ENCODE data around the gene ADAM20.

Gene ADAM20

GRCh38 chr14:70530417-70530816 is 4.4 kb downstream of the ADAM20 start:
- H3K36me3 ChIP-seq: no peaks in the 10 kb centered on the region
- H3K27me3 ChIP-seq: no peaks in the 10 kb centered on the region
- no peak overlapping the region for H3K4me3 ChIP-seq (ENCODE audit: low read depth in 1 of 2, low read length in 1 of 2)
- no peaks in the 10 kb centered on the region for H3K4me1 ChIP-seq (ENCODE audit: control insufficient read depth in 1 of 2, insufficient read depth in 1 of 2, low read depth in 1 of 2, low read length in 1 of 2)
- no peak overlapping the region for H3K27ac ChIP-seq
- no peaks in the 10 kb centered on the region for H3K9me3 ChIP-seq
- TF ChIP-seq CTCF (IDR thresholded peaks at IDR 0.05): no peak

DNA sequence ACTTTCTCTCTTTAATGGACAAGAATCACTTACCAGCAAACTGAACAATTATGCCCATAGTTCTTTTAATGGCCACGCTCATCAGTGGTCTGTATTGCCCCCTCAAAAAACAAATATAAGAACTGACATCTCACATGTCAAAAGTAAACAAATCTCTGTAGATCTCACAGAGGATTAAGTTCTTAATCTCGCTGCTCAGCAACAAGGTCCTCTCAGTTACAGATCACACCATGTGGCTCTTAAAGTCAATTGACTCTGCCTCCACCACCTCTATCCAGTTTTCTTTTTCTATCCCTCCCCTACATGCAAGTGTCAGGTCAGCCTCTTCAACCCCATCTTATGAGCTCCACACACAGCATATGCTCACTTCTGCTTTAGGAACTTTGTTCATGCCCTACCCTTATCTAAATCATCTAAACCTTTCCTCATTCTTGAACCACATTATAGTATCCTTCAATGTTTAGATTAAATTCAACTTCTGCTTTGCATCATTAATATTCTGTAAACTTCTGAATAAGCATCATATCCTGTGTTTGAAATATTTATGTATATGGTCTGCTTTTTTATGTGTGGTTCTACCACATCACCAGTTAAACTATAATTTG is 7.2 kb downstream of the ADAM20 start:
- H3K4me3 ChIP-seq (ENCODE audit: low read depth in 1 of 2, low read length in 1 of 2): no peak overlapping the region
- H3K36me3 ChIP-seq: no peaks in the 10 kb centered on the region
- no peaks in the 10 kb centered on the region for H3K4me1 ChIP-seq (ENCODE audit: control insufficient read depth in 1 of 2, insufficient read depth in 1 of 2, low read depth in 1 of 2, low read length in 1 of 2)
- H3K27me3 ChIP-seq: no peaks in the 10 kb centered on the region
- no peaks in the 10 kb centered on the region for H3K9me3 ChIP-seq
- TF ChIP-seq CTCF (IDR thresholded peaks at IDR 0.05): no peak
- H3K27ac ChIP-seq: no peak overlapping the region

- H3K4me1 ChIP-seq (ENCODE audit: control insufficient read depth in 1 of 2, insufficient read depth in 1 of 2, low read depth in 1 of 2, low read length in 1 of 2): no peaks in the 10 kb centered on the region
- no peak overlapping the region for H3K27ac ChIP-seq
- no peaks in the 10 kb centered on the region for H3K9me3 ChIP-seq
- no peaks in the 10 kb centered on the region for H3K27me3 ChIP-seq
- no peak overlapping the region for H3K4me3 ChIP-seq (ENCODE audit: low read depth in 1 of 2, low read length in 1 of 2)
- no peaks in the 10 kb centered on the region for H3K36me3 ChIP-seq
- no peak for TF ChIP-seq CTCF (IDR thresholded peaks at IDR 0.05)
These were observed 9.1 kb downstream of the ADAM20 start for GRCh38 chr14:70525691-70526090.

- no peaks in the 10 kb centered on the region for H3K9me3 ChIP-seq
- no peaks in the 10 kb centered on the region for H3K36me3 ChIP-seq
- no peak for TF ChIP-seq CTCF (IDR thresholded peaks at IDR 0.05)
- H3K4me3 ChIP-seq (ENCODE audit: low read depth in 1 of 2, low read length in 1 of 2): no peak overlapping the region
- H3K4me1 ChIP-seq (ENCODE audit: control insufficient read depth in 1 of 2, insufficient read depth in 1 of 2, low read depth in 1 of 2, low read length in 1 of 2): no peaks in the 10 kb centered on the region
- no peak overlapping the region for H3K27ac ChIP-seq
- H3K27me3 ChIP-seq: no peaks in the 10 kb centered on the region
These were observed 19.0 kb downstream of the ADAM20 start for GRCh38 chr14:70515811-70516210.

- Histone ChIP-seq H3K27me3 (no peaks in the 10 kb centered on the region), H3K4me3 (ENCODE audit: low read depth in 1 of 2, low read length in 1 of 2) (no peak overlapping the region), H3K36me3 (no peaks in the 10 kb centered on the region), H3K27ac (no peak overlapping the region), H3K4me1 (ENCODE audit: control insufficient read depth in 1 of 2, insufficient read depth in 1 of 2, low read depth in 1 of 2, low read length in 1 of 2) (no peaks in the 10 kb centered on the region), H3K9me3 (no peaks in the 10 kb centered on the region)
- TF ChIP-seq CTCF (IDR thresholded peaks at IDR 0.05): no peak
These were observed 20.4 kb downstream of the ADAM20 start for GRCh38 chr14:70514168-70515069.

Measured in neutrophil (primary cell).